Trophoblast cell (in vitro differentiated cells and primary cell): ENCODE data around the gene KIAA0408.
A peak's percentile ranks its signal among the peaks of the same experiment; 100 is the strongest.

Experiments used
- DNase-seq, 2 donors: peaks; one replicate each; pipeline ENCODE4 v3.0.0-alpha.2; 2016
- H2AFZ ChIP-seq: 2 replicates; pipeline ENCODE4 v1.6.1; 2013; ENCODE audit warnings: low read length, moderate library complexity, mild to moderate bottlenecking; ENCODE audit not compliant: insufficient read depth, poor library complexity
- H2AK5ac ChIP-seq: 2 replicates; pipeline ENCODE4 v1.6.1; 2013; ENCODE audit warnings: mild to moderate bottlenecking, low read length
- H2BK120ac ChIP-seq: 2 replicates; pipeline ENCODE4 v1.6.1; 2013; ENCODE audit warnings: low read length, mild to moderate bottlenecking, moderate library complexity; ENCODE audit not compliant: insufficient read depth, poor library complexity
- H2BK12ac ChIP-seq: 2 replicates; pipeline ENCODE4 v1.6.1; 2013; ENCODE audit warnings: mild to moderate bottlenecking, low read length, moderate library complexity
- H2BK5ac ChIP-seq: 2 replicates; pipeline ENCODE4 v1.6.1; 2013; ENCODE audit warnings: low read length, low read depth, moderate library complexity, mild to moderate bottlenecking; ENCODE audit not compliant: poor library complexity
- H3K14ac ChIP-seq: 2 replicates; pipeline ENCODE4 v1.6.1; 2013; ENCODE audit warnings: mild to moderate bottlenecking, low read length
- H3K18ac ChIP-seq: 2 replicates; pipeline ENCODE4 v1.6.1; 2013; ENCODE audit warnings: mild to moderate bottlenecking, low read length
- H3K23ac ChIP-seq: 2 replicates; pipeline ENCODE4 v1.6.1; 2013; ENCODE audit warnings: low read length
- H3K27ac ChIP-seq: 2 replicates; pipeline ENCODE4 v1.5.1; 2013; ENCODE audit warnings: low read depth, mild to moderate bottlenecking, inconsistent platforms, low read length, moderate library complexity
- H3K27me3 ChIP-seq: 2 replicates; pipeline ENCODE4 v1.6.1; 2013; ENCODE audit warnings: inconsistent platforms, mild to moderate bottlenecking, low read length, moderate library complexity; ENCODE audit not compliant: insufficient read depth
- H3K36me3 ChIP-seq, 2 experiments: 1 replicate in 1 of 2; 2 replicates in 1 of 2; pipeline ENCODE4 v1.6.1; 2013; ENCODE audit warnings: low read length in 2 of 2, mild to moderate bottlenecking in 2 of 2, moderate library complexity in 1 of 2; ENCODE audit not compliant: insufficient read depth in 2 of 2, control insufficient read depth in 1 of 2
- H3K4ac ChIP-seq: 2 replicates; pipeline ENCODE4 v1.6.1; 2013; ENCODE audit warnings: low read depth, mild to moderate bottlenecking, low read length, moderate library complexity
- H3K4me1 ChIP-seq, 2 experiments: 1 replicate in 1 of 2; 2 replicates in 1 of 2; pipeline ENCODE4 v1.6.1; 2013; ENCODE audit warnings: low read length in 2 of 2, mild to moderate bottlenecking in 2 of 2, moderate library complexity in 1 of 2; ENCODE audit not compliant: insufficient read depth in 2 of 2, control insufficient read depth in 1 of 2
- H3K4me2 ChIP-seq: 2 replicates; pipeline ENCODE4 v1.6.1; 2013; ENCODE audit warnings: inconsistent platforms, mild to moderate bottlenecking, low read length, moderate library complexity
- H3K4me3 ChIP-seq: 2 replicates; pipeline ENCODE4 v1.5.1; 2013; ENCODE audit warnings: mild to moderate bottlenecking, low read depth, low read length, inconsistent platforms
- H3K79me1 ChIP-seq: one replicate; pipeline ENCODE4 v1.6.1; 2013; ENCODE audit warnings: low read length
- H3K79me2 ChIP-seq: 2 replicates; pipeline ENCODE4 v1.6.1; 2013; ENCODE audit warnings: low read length, mild to moderate bottlenecking; ENCODE audit not compliant: control insufficient read depth, insufficient read depth, poor library complexity
- H3K9ac ChIP-seq: 2 replicates; pipeline ENCODE4 v1.6.1; 2013; ENCODE audit warnings: mild to moderate bottlenecking, low read length
- H3K9me3 ChIP-seq: 2 replicates; pipeline ENCODE4 v1.6.1; 2013; ENCODE audit warnings: low read depth, mild to moderate bottlenecking, control low read depth, inconsistent platforms, low read length; ENCODE audit not compliant: insufficient read depth
- H4K12ac ChIP-seq: 2 replicates; pipeline ENCODE4 v1.6.1; 2013; ENCODE audit warnings: low read depth, mild to moderate bottlenecking, low read length, moderate library complexity
- H4K8ac ChIP-seq: 2 replicates; pipeline ENCODE4 v1.6.1; 2013; ENCODE audit warnings: low read depth, mild to moderate bottlenecking, low read length, moderate library complexity
- H4K91ac ChIP-seq: one replicate; pipeline ENCODE4 v1.6.1; 2013; ENCODE audit warnings: low read depth, mild to moderate bottlenecking, low read length, moderate library complexity
- WGBS: extraction: QIAGEN DNeasy Blood & Tissue Kit; methylation state at CpG from one replicate; pipeline ENCODE4 v1.1.7; 2013; ENCODE audit warnings: missing lambda C conversion rate; ENCODE audit not compliant: insufficient read length, insufficient coverage; ENCODE audit errors: extremely low coverage; 5-methylcytosine and 5-hydroxymethylcytosine counted together

KIAA0408 gene

GRCh38 chr6:127446356-127446755 is 12.8 kb downstream of the KIAA0408 start:
- Histone ChIP-seq H3K23ac (no peak overlapping the region), H4K12ac (no peak overlapping the region), H3K14ac (no peak overlapping the region), H3K4me2 (no peak overlapping the region), H3K4ac (no peak overlapping the region), H3K9me3 (no peaks in the 10 kb centered on the region), H3K4me1 (no peaks in the 10 kb centered on the region), H2BK5ac (no peak overlapping the region), H2AFZ (no peak overlapping the region), H3K79me1 (no peaks in the 10 kb centered on the region), H3K18ac (no peak overlapping the region), H3K27ac (no peak overlapping the region), H2BK12ac (no peak overlapping the region), H3K27me3 (no peaks in the 10 kb centered on the region), H3K36me3 (no peaks in the 10 kb centered on the region), H3K4me3 (peak overlapping the region; percentile 50), H4K91ac (no peak overlapping the region), H2AK5ac (no peak overlapping the region), H3K79me2 (no peaks in the 10 kb centered on the region), H2BK120ac (no peak overlapping the region), H3K9ac (no peak overlapping the region), H4K8ac (no peak overlapping the region)
- WGBS, result no CpG with 5 or more reads among the region's 7 CpGs
- DNase-seq, result no peak

- no peak overlapping the region for H3K4me3 ChIP-seq
- H3K18ac ChIP-seq, result no peak overlapping the region
- no peaks in the 10 kb centered on the region for H3K79me1 ChIP-seq
- no peaks in the 10 kb centered on the region for H3K79me2 ChIP-seq
- H2AK5ac ChIP-seq, result no peak overlapping the region
- WGBS, result no CpG with 5 or more reads among the region's 1 CpG
- H4K8ac ChIP-seq, result no peak overlapping the region
- H3K9ac ChIP-seq, result no peak overlapping the region
- H4K91ac ChIP-seq, result no peak overlapping the region
- H3K4ac ChIP-seq, result no peak overlapping the region
- no peaks in the 10 kb centered on the region for H3K9me3 ChIP-seq
- H4K12ac ChIP-seq, result no peak overlapping the region
- no peak overlapping the region for H3K4me2 ChIP-seq
- H3K4me1 ChIP-seq, result no peaks in the 10 kb centered on the region
- no peak overlapping the region for H3K23ac ChIP-seq
- H2BK5ac ChIP-seq, result no peak overlapping the region
- no peak overlapping the region for H3K14ac ChIP-seq
- no peak overlapping the region for H2BK120ac ChIP-seq
- no peak overlapping the region for H2BK12ac ChIP-seq
- DNase-seq, result no peak
- H2AFZ ChIP-seq, result no peak overlapping the region
- H3K27me3 ChIP-seq, result no peaks in the 10 kb centered on the region
- no peak overlapping the region for H3K27ac ChIP-seq
- no peaks in the 10 kb centered on the region for H3K36me3 ChIP-seq
Measured at GRCh38 chr6:127441881-127442280, 17.3 kb downstream of the KIAA0408 start.

GRCh38 chr6:127439718-127440117 is 19.5 kb downstream of the KIAA0408 start:
- H3K14ac ChIP-seq, result no peak overlapping the region
- no peak overlapping the region for H4K91ac ChIP-seq
- no peak for DNase-seq
- H3K9me3 ChIP-seq, result no peaks in the 10 kb centered on the region
- H2BK120ac ChIP-seq, result no peak overlapping the region
- H3K79me2 ChIP-seq, result no peaks in the 10 kb centered on the region
- no peak overlapping the region for H2BK12ac ChIP-seq
- H2BK5ac ChIP-seq, result no peak overlapping the region
- no peak overlapping the region for H2AK5ac ChIP-seq
- no peaks in the 10 kb centered on the region for H3K36me3 ChIP-seq
- H4K12ac ChIP-seq, result no peak overlapping the region
- no peak overlapping the region for H3K18ac ChIP-seq
- no peak overlapping the region for H3K4me2 ChIP-seq
- H2AFZ ChIP-seq, result no peak overlapping the region
- no CpG with 5 or more reads among the region's 2 CpGs for WGBS
- no peaks in the 10 kb centered on the region for H3K27me3 ChIP-seq
- no peak overlapping the region for H3K23ac ChIP-seq
- no peaks in the 10 kb centered on the region for H3K4me1 ChIP-seq
- no peaks in the 10 kb centered on the region for H3K79me1 ChIP-seq
- H3K4me3 ChIP-seq, result no peak overlapping the region
- H4K8ac ChIP-seq, result no peak overlapping the region
- no peak overlapping the region for H3K4ac ChIP-seq
- no peak overlapping the region for H3K9ac ChIP-seq
- H3K27ac ChIP-seq, result no peak overlapping the region

GRCh38 chr6:127436578-127437110 is 22.5 kb downstream of the KIAA0408 start:
- Histone ChIP-seq H3K18ac (no peak overlapping the region), H2BK12ac (no peak overlapping the region), H4K12ac (no peak overlapping the region), H3K79me2 (no peaks in the 10 kb centered on the region), H2BK120ac (no peak overlapping the region), H3K9me3 (no peaks in the 10 kb centered on the region), H3K27me3 (no peaks in the 10 kb centered on the region), H2BK5ac (no peak overlapping the region), H3K4me1 (no peaks in the 10 kb centered on the region), H3K4me3 (no peak overlapping the region), H4K91ac (no peak overlapping the region), H4K8ac (no peak overlapping the region), H2AK5ac (no peak overlapping the region), H3K14ac (no peak overlapping the region), H3K36me3 (no peaks in the 10 kb centered on the region), H3K23ac (no peak overlapping the region), H3K4ac (no peak overlapping the region), H3K4me2 (no peak overlapping the region), H3K9ac (no peak overlapping the region), H2AFZ (no peak overlapping the region), H3K27ac (no peak overlapping the region), H3K79me1 (no peaks in the 10 kb centered on the region)
- no peak for DNase-seq
- no CpG with 5 or more reads among the region's 3 CpGs for WGBS
